ENCODE data around the gene PTPRD. TPM values are rescaled to one million over a fixed set of nuclear protein-coding genes. Genes with fewer than 3 reads are reported as not detected.

The PTPRD gene
- total RNA-seq, 1 experiment from 2014 or later: 69.6 TPM

DNA sequence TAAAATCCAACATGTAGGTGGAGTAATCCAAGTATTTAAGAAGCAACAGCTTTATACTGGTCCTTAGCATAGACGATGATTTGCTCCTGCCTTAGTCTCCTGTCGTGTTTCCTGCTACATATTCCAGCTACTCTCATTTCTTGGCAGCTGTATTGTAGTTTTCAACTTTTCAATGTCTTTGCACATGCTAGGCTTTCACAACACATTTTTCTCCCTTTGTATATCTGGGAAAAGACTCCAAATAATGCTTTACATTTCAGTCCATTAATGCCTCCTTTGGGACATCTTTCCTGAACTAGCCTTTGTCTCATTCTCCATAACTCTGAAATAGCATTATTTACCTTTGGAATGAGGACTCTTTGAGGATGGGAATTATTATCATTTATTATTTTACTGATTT lies 508.0 kb downstream of the PTPRD start:
- POLR2A ChIA-PET: no interaction called here
- CTCF ChIA-PET: interaction anchor here (0.6 kb wide), 1 partner anchor 686 kb away, joined by 3 read pairs; no protein-coding TSS in a partner anchor
- no peak for DNase-seq (ENCODE audit: low spot score)
- no peak overlapping the region for H3K4me3 Mint-ChIP-seq
- H3K36me3 Mint-ChIP-seq: no peaks in the 10 kb centered on the region
- H3K4me1 Mint-ChIP-seq: no peaks in the 10 kb centered on the region
- TF ChIP-seq, protein P1, sequence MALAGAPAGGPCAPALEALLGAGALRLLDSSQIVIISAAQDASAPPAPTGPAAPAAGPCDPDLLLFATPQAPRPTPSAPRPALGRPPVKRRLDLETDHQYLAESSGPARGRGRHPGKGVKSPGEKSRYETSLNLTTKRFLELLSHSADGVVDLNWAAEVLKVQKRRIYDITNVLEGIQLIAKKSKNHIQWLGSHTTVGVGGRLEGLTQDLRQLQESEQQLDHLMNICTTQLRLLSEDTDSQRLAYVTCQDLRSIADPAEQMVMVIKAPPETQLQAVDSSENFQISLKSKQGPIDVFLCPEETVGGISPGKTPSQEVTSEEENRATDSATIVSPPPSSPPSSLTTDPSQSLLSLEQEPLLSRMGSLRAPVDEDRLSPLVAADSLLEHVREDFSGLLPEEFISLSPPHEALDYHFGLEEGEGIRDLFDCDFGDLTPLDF (CRISPR knock-in tag; IDR thresholded peaks at IDR 0.05): no peak
- TF ChIP-seq CREB1 (CRISPR knock-in tag; IDR thresholded peaks at IDR 0.05) (no peak), SOX15 (CRISPR knock-in tag; IDR thresholded peaks at IDR 0.05) (no peak), FOXJ3 (CRISPR knock-in tag; IDR thresholded peaks at IDR 0.05; ENCODE audit: borderline replicate concordance) (no peak), PREB (CRISPR knock-in tag; IDR thresholded peaks at IDR 0.05; ENCODE audit: borderline replicate concordance) (no peak), TP53 (CRISPR knock-in tag; IDR thresholded peaks at IDR 0.05) (no peak), FOXP1 (CRISPR knock-in tag; IDR thresholded peaks at IDR 0.05; ENCODE audit: borderline replicate concordance) (no peak), ZNF671 (CRISPR knock-in tag; IDR thresholded peaks at IDR 0.05) (no peak), SMAD3 (CRISPR knock-in tag; IDR thresholded peaks at IDR 0.05; ENCODE audit: borderline replicate concordance) (no peak), GABPB1 (CRISPR knock-in tag; IDR thresholded peaks at IDR 0.05) (no peak), NFYB (CRISPR knock-in tag; conservative IDR thresholded peaks at IDR 0.05; ENCODE audit: low read depth) (no peak), ESRRA (CRISPR knock-in tag; IDR thresholded peaks at IDR 0.05; ENCODE audit: borderline replicate concordance) (no peak), TCF7 (CRISPR knock-in tag; IDR thresholded peaks at IDR 0.05; ENCODE audit: low read depth) (no peak), ELF4 (CRISPR knock-in tag; IDR thresholded peaks at IDR 0.05; ENCODE audit: low read depth) (no peak), ZNF138 (CRISPR knock-in tag; conservative IDR thresholded peaks at IDR 0.05) (no peak), RORB (CRISPR knock-in tag; IDR thresholded peaks at IDR 0.05) (no peak), IRF1 (CRISPR knock-in tag; IDR thresholded peaks at IDR 0.05) (no peak)
- TF ChIP-seq, protein P2, sequence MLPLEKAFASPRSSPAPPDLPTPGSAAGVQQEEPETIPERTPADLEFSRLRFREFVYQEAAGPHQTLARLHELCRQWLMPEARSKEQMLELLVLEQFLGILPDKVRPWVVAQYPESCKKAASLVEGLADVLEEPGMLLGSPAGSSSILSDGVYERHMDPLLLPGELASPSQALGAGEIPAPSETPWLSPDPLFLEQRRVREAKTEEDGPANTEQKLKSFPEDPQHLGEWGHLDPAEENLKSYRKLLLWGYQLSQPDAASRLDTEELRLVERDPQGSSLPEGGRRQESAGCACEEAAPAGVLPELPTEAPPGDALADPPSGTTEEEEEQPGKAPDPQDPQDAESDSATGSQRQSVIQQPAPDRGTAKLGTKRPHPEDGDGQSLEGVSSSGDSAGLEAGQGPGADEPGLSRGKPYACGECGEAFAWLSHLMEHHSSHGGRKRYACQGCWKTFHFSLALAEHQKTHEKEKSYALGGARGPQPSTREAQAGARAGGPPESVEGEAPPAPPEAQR (CRISPR knock-in tag; IDR thresholded peaks at IDR 0.05): no peak
- no peaks in the 10 kb centered on the region for H3K27me3 Mint-ChIP-seq (ENCODE audit: low read depth)
- H3K27ac Mint-ChIP-seq: no peak overlapping the region
- H3K9me3 Mint-ChIP-seq: no peaks in the 10 kb centered on the region
- no peak for ATAC-seq

GRCh38 chr9:10095208-10095607 lies 517.6 kb downstream of the PTPRD start:
- POLR2A ChIA-PET: no interaction called here
- H3K36me3 Mint-ChIP-seq: no peaks in the 10 kb centered on the region
- no peak for TF ChIP-seq ZNF121 (CRISPR knock-in tag; IDR thresholded peaks at IDR 0.05)
- no peak for TF ChIP-seq JAZF1 (CRISPR knock-in tag; IDR thresholded peaks at IDR 0.05)
- no peak for TF ChIP-seq MLX (CRISPR knock-in tag; IDR thresholded peaks at IDR 0.05)
- TF ChIP-seq ZNF396 (CRISPR knock-in tag; IDR thresholded peaks at IDR 0.05; ENCODE audit: borderline replicate concordance): no peak
- no peak for TF ChIP-seq CBFB (CRISPR knock-in tag; IDR thresholded peaks at IDR 0.05; ENCODE audit: low read depth)
- TF ChIP-seq, protein P3, sequence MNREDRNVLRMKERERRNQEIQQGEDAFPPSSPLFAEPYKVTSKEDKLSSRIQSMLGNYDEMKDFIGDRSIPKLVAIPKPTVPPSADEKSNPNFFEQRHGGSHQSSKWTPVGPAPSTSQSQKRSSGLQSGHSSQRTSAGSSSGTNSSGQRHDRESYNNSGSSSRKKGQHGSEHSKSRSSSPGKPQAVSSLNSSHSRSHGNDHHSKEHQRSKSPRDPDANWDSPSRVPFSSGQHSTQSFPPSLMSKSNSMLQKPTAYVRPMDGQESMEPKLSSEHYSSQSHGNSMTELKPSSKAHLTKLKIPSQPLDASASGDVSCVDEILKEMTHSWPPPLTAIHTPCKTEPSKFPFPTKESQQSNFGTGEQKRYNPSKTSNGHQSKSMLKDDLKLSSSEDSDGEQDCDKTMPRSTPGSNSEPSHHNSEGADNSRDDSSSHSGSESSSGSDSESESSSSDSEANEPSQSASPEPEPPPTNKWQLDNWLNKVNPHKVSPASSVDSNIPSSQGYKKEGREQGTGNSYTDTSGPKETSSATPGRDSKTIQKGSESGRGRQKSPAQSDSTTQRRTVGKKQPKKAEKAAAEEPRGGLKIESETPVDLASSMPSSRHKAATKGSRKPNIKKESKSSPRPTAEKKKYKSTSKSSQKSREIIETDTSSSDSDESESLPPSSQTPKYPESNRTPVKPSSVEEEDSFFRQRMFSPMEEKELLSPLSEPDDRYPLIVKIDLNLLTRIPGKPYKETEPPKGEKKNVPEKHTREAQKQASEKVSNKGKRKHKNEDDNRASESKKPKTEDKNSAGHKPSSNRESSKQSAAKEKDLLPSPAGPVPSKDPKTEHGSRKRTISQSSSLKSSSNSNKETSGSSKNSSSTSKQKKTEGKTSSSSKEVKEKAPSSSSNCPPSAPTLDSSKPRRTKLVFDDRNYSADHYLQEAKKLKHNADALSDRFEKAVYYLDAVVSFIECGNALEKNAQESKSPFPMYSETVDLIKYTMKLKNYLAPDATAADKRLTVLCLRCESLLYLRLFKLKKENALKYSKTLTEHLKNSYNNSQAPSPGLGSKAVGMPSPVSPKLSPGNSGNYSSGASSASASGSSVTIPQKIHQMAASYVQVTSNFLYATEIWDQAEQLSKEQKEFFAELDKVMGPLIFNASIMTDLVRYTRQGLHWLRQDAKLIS (CRISPR knock-in tag; IDR thresholded peaks at IDR 0.05; ENCODE audit: borderline replicate concordance): no peak
- no peak for TF ChIP-seq JUN (CRISPR knock-in tag; IDR thresholded peaks at IDR 0.05)
- no peak for TF ChIP-seq OVOL2 (CRISPR knock-in tag; IDR thresholded peaks at IDR 0.05; ENCODE audit: borderline replicate concordance)
- TF ChIP-seq TEAD4 (CRISPR knock-in tag; IDR thresholded peaks at IDR 0.05): no peak
- no peak for TF ChIP-seq ZNF263 (CRISPR knock-in tag; IDR thresholded peaks at IDR 0.05; ENCODE audit: low read depth)
- ATAC-seq: no peak
- no peaks in the 10 kb centered on the region for H3K4me1 Mint-ChIP-seq
- no peak overlapping the region for H3K4me3 Mint-ChIP-seq
- no peak overlapping the region for H3K27ac Mint-ChIP-seq
- no peaks in the 10 kb centered on the region for H3K27me3 Mint-ChIP-seq (ENCODE audit: low read depth)
- peaks cover 15% of the 10 kb centered on the region for H3K9me3 Mint-ChIP-seq
- CTCF ChIA-PET: no interaction called here
- no peak for DNase-seq (ENCODE audit: low spot score)
